OCI-LY1 (cell line): ENCODE data around the gene ZDHHC9.

ENCODE experiments used
- H2AFZ ChIP-seq: fragments of 200-600 bp; sonication (generic), shearing (Covaris generic); 2 replicates; pipeline ENCODE4 v1.6.0; 2014; ENCODE audit warnings: antibody characterized with exemption, mild to moderate bottlenecking, low read length
- H3F3A ChIP-seq: fragments of 200-600 bp; sonication (generic), shearing (Covaris generic); 2 replicates; pipeline ENCODE4 v1.6.0; 2014; ENCODE audit warnings: mild to moderate bottlenecking, antibody characterized with exemption, low read length, moderate library complexity; ENCODE audit not compliant: insufficient read depth
- H3K27ac ChIP-seq: fragments of 200-600 bp; sonication (generic); 2 replicates; pipeline ENCODE4 v1.5.1; 2014; ENCODE audit warnings: low read length, mixed run types, mild to moderate bottlenecking, low read depth; ENCODE audit not compliant: poor library complexity, severe bottlenecking
- H3K27me3 ChIP-seq: fragments of 200-600 bp; sonication (generic); 2 replicates; pipeline ENCODE4 v1.6.0; 2014; ENCODE audit warnings: antibody characterized with exemption, mild to moderate bottlenecking, low read length, moderate library complexity; ENCODE audit not compliant: insufficient read depth
- H3K36me3 ChIP-seq: fragments of 200-600 bp; sonication (generic); 2 replicates; pipeline ENCODE4 v1.6.1; 2014; ENCODE audit warnings: mild to moderate bottlenecking, antibody characterized with exemption, low read length, moderate library complexity, mixed read lengths; ENCODE audit not compliant: insufficient read depth
- H3K4me1 ChIP-seq: fragments of 200-600 bp; sonication (generic); 2 replicates; pipeline ENCODE4 v1.5.1; 2014; ENCODE audit warnings: mild to moderate bottlenecking, low read length, moderate library complexity; ENCODE audit not compliant: insufficient read depth, severe bottlenecking
- H3K4me2 ChIP-seq: fragments of 200-600 bp; sonication (generic), shearing (Covaris generic); 2 replicates; pipeline ENCODE4 v1.6.1; 2014; ENCODE audit warnings: low read length
- H3K4me3 ChIP-seq: fragments of 200-600 bp; sonication (generic); 2 replicates; pipeline ENCODE4 v1.5.1; 2014; ENCODE audit warnings: low read length, low read depth, mild to moderate bottlenecking, mixed read lengths; ENCODE audit not compliant: poor library complexity, severe bottlenecking
- H3K79me2 ChIP-seq: fragments of 200-600 bp; shearing (Covaris generic); 2 replicates; pipeline ENCODE4 v1.6.1; 2016; ENCODE audit warnings: mixed run types, low read length, mixed read lengths; ENCODE audit not compliant: insufficient read depth
- H3K9ac ChIP-seq: fragments of 200-600 bp; sonication (generic), shearing (Covaris generic); 2 replicates; pipeline ENCODE4 v1.6.1; 2014; ENCODE audit warnings: mild to moderate bottlenecking, low read length, mixed read lengths
- H3K9me2 ChIP-seq: fragments of 200-600 bp; sonication (generic), shearing (Covaris generic); 2 replicates; pipeline ENCODE4 v1.6.1; 2014; ENCODE audit warnings: low read depth, mild to moderate bottlenecking, low read length, mixed read lengths
- H3K9me3 ChIP-seq: fragments of 200-600 bp; shearing (Covaris generic); 2 replicates; pipeline ENCODE4 v1.6.1; 2014; ENCODE audit warnings: low read length, mixed read lengths
- H4K20me1 ChIP-seq: fragments of 200-600 bp; sonication (generic), shearing (Covaris generic); 2 replicates; pipeline ENCODE4 v1.6.0; 2016; ENCODE audit warnings: mild to moderate bottlenecking, low read length; ENCODE audit not compliant: insufficient read depth
- EZH2 ChIP-seq: fragments of 200-600 bp; sonication (generic), shearing (Covaris generic); IDR thresholded peaks from 2 replicates; pipeline ENCODE4 v1.8.0; 2017; ENCODE audit warnings: borderline replicate concordance, mixed run types, mild to moderate bottlenecking, antibody characterized with exemption, low read length, moderate library complexity, mixed read lengths
- TF ChIP-seq, protein P1 (sequence below): fragments of 200-600 bp; sonication (generic), shearing (Covaris generic); IDR thresholded peaks from 2 replicates; pipeline ENCODE4 v1.5.1; 2017; ENCODE audit warnings: mild to moderate bottlenecking, antibody characterized with exemption, low read length, moderate library complexity, mixed read lengths

ZDHHC9 gene

DNA sequence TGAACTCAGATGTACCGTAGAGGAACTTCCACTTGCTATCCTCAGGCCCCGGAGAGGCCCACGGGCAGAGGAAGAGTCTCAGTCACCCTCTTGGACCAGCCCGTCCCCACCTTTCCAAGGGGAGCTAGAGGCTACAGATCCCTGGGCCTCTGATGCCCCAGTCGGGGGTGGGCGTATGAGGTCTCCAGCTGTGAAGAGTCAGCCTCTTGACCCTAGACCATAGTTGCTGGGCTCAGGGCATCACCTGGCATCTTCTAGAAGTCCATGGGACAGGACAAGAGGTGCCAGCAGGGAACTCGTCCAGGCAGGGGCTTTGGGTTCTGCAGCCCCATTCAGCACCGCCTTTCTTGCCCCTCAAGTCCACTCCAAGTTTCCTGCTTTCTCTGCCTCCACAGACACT, 52.4 kb downstream of the ZDHHC9 start:
- H3K4me3 ChIP-seq, result no peak overlapping the region
- no peaks in the 10 kb centered on the region for H3K9me3 ChIP-seq
- H3F3A ChIP-seq, result no peaks in the 10 kb centered on the region
- H2AFZ ChIP-seq, result no peak overlapping the region
- no peak overlapping the region for H3K27ac ChIP-seq
- no peak overlapping the region for H3K4me2 ChIP-seq
- TF ChIP-seq, protein P1, sequence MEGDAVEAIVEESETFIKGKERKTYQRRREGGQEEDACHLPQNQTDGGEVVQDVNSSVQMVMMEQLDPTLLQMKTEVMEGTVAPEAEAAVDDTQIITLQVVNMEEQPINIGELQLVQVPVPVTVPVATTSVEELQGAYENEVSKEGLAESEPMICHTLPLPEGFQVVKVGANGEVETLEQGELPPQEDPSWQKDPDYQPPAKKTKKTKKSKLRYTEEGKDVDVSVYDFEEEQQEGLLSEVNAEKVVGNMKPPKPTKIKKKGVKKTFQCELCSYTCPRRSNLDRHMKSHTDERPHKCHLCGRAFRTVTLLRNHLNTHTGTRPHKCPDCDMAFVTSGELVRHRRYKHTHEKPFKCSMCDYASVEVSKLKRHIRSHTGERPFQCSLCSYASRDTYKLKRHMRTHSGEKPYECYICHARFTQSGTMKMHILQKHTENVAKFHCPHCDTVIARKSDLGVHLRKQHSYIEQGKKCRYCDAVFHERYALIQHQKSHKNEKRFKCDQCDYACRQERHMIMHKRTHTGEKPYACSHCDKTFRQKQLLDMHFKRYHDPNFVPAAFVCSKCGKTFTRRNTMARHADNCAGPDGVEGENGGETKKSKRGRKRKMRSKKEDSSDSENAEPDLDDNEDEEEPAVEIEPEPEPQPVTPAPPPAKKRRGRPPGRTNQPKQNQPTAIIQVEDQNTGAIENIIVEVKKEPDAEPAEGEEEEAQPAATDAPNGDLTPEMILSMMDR, result no peak
- no peak for TF ChIP-seq EZH2
- H3K4me1 ChIP-seq, result peaks cover 5% of the 10 kb centered on the region
- H3K27me3 ChIP-seq, result no peaks in the 10 kb centered on the region
- H3K36me3 ChIP-seq, result peaks cover 87% of the 10 kb centered on the region
- H3K9ac ChIP-seq, result no peak overlapping the region
- no peaks in the 10 kb centered on the region for H4K20me1 ChIP-seq
- no peaks in the 10 kb centered on the region for H3K9me2 ChIP-seq
- no peaks in the 10 kb centered on the region for H3K79me2 ChIP-seq

DNA sequence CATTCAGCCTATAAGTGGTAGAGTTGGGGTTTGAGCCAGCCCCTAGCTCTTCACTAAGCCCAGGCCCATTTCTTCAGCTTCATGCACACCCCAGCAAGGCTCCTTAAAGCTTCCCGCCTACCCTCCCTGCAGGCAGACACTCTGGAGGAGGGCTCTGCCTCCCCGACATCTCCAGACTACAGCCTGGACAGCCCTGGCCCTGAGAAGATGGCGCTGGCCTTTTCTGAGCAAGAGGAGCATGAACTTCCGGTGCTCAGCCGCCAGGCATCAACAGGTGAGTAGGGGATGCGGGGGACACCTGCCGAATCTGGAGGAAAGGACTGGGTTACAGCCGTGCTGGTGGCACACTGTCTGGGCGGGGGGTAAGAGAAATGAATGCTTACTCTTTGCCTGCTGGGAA, 52.9 kb downstream of the ZDHHC9 start:
- Histone ChIP-seq H3K9me2 (no peaks in the 10 kb centered on the region), H3K4me2 (no peak overlapping the region), H3K9ac (no peak overlapping the region), H2AFZ (no peak overlapping the region), H3K4me1 (peaks cover 10% of the 10 kb centered on the region), H3F3A (no peaks in the 10 kb centered on the region), H4K20me1 (no peaks in the 10 kb centered on the region), H3K79me2 (no peaks in the 10 kb centered on the region), H3K36me3 (peaks cover 82% of the 10 kb centered on the region), H3K9me3 (no peaks in the 10 kb centered on the region), H3K27ac (peak overlapping the region; percentile 40), H3K4me3 (no peak overlapping the region), H3K27me3 (no peaks in the 10 kb centered on the region)
- no peak for TF ChIP-seq EZH2
- TF ChIP-seq, protein P1, result no peak

DNA sequence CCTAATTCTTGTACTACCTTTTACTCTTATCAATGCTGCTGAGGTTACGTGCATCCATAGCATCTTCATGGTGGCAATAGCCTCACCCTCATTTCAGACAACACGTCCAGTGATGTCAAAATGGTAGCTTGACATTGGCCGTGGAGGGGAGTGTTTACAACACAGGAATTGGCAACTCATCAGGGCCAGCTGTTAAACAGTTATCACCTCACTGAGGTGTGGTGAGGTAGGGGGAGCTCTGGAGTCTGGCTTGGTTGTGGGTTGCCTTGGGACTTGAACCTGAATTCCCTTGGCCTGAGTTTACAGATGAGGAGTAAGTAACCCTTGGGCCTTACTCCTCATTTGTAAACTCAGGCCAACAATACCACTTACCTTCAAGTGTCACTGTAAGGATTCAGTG, 53.5 kb downstream of the ZDHHC9 start:
- no peak overlapping the region for H3K9ac ChIP-seq
- no peaks in the 10 kb centered on the region for H3F3A ChIP-seq
- no peaks in the 10 kb centered on the region for H3K79me2 ChIP-seq
- peak overlapping the region; percentile 40 for H3K27ac ChIP-seq
- H2AFZ ChIP-seq, result no peak overlapping the region
- H3K4me2 ChIP-seq, result no peak overlapping the region
- H3K4me1 ChIP-seq, result peaks cover 17% of the 10 kb centered on the region
- no peak overlapping the region for H3K4me3 ChIP-seq
- TF ChIP-seq, protein P1, result peak; percentile 9; the same call in 1 of the 2 replicates
- TF ChIP-seq EZH2, result no peak
- H3K9me3 ChIP-seq, result no peaks in the 10 kb centered on the region
- H3K36me3 ChIP-seq, result peaks cover 76% of the 10 kb centered on the region
- H3K9me2 ChIP-seq, result no peaks in the 10 kb centered on the region
- H4K20me1 ChIP-seq, result no peaks in the 10 kb centered on the region
- no peaks in the 10 kb centered on the region for H3K27me3 ChIP-seq
